Measurements from ENCODE around the gene NEK9.

DNA sequence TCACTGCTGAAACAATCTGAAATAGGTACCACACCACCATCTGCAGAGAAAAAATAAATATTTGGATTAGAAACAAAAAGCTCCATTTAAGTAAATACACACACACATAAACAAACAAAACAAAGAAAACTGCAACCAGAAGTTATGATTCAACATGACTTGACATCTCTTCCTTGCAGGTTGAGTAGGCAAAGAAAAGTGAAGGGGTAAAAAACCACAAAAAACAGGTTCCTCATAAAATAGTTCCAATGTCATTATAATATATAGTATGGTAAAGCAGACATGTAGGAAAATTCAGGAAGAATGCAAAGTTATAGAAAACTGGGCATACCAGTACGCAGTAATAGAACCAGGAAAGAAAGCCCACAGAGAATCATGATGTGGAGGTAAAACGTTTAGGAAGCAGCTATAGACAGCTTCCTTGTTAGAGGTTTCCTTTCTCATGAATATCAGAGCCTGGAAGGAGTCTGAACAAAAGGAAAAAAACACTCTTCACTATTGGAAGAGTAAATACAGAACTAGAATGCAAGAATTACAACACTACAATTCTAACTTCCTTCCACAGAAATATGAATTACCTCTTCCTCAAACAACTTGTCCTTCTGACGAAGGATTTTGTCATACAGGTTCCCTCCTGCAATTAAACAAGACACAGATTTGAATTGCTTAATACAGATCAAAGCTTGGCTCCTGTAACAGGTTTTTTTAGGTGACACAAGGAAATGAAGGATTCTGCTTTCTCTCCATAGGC is 6.1 kb downstream of the NEK9 start:
- TF ChIP-seq, protein P1, sequence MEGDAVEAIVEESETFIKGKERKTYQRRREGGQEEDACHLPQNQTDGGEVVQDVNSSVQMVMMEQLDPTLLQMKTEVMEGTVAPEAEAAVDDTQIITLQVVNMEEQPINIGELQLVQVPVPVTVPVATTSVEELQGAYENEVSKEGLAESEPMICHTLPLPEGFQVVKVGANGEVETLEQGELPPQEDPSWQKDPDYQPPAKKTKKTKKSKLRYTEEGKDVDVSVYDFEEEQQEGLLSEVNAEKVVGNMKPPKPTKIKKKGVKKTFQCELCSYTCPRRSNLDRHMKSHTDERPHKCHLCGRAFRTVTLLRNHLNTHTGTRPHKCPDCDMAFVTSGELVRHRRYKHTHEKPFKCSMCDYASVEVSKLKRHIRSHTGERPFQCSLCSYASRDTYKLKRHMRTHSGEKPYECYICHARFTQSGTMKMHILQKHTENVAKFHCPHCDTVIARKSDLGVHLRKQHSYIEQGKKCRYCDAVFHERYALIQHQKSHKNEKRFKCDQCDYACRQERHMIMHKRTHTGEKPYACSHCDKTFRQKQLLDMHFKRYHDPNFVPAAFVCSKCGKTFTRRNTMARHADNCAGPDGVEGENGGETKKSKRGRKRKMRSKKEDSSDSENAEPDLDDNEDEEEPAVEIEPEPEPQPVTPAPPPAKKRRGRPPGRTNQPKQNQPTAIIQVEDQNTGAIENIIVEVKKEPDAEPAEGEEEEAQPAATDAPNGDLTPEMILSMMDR (IDR thresholded peaks at IDR 0.05 in 2 of 3, conservative IDR thresholded peaks at IDR 0.05 in 1 of 3; ENCODE audit: insufficient read depth in 2 of 3, low read depth in 1 of 3, low read length in 3 of 3), result no peak
- no peak for TF ChIP-seq ESRRA (IDR thresholded peaks at IDR 0.05; ENCODE audit: borderline replicate concordance, low read depth)
- TF ChIP-seq MED1 (CRISPR knock-in tag; IDR thresholded peaks at IDR 0.05; ENCODE audit: borderline replicate concordance), result no peak
- TF ChIP-seq NR2C2 (CRISPR knock-in tag; IDR thresholded peaks at IDR 0.05), result no peak
- no peak for TF ChIP-seq NR2C2 (tag; IDR thresholded peaks at IDR 0.05)
- no peak for TF ChIP-seq EZH2 (IDR thresholded peaks at IDR 0.05; ENCODE audit: borderline replicate concordance, low read depth, low read length)
- TF ChIP-seq YY1 (IDR thresholded peaks at IDR 0.05; ENCODE audit: borderline replicate concordance in 1 of 3, control insufficient read depth in 1 of 3, extremely low read depth in 1 of 3, insufficient read depth in 3 of 3, insufficient read length in 1 of 3, insufficient replicate concordance in 2 of 3, low read depth in 1 of 3, low read length in 2 of 3), result no peak
